ENCODE measurements around the gene GRK2.

- TF ChIP-seq CTCF (optimal IDR thresholded peaks at IDR 0.05 in 1 of 3, IDR thresholded peaks at IDR 0.05 in 1 of 3, conservative IDR thresholded peaks at IDR 0.05 in 1 of 3; ENCODE audit: extremely low read depth in 1 of 3, insufficient read depth in 2 of 3, low read length in 3 of 3) (no peak), EZH2 (IDR thresholded peaks at IDR 0.05; ENCODE audit: low read length) (no peak)
These were observed 23.0 kb downstream of the GRK2 start, which contains the start of gene ANKRD13D for GRCh38 chr11:67289226-67289650.

Data from keratinocyte (primary cell).